Thymus (tissue), 11 donors: ENCODE data around the gene PNMA1. TPM values are rescaled to one million over a fixed set of nuclear protein-coding genes. Genes with fewer than 3 reads are reported as not detected.

ENCODE experiments used
- DNase-seq, 9 donors: peaks; one replicate each; pipeline ENCODE4 v3.0.0-alpha.2; 2013; ENCODE audit warnings: low spot score in 9 of 9, low read depth in 6 of 9, missing footprints in 1 of 9
- H3K27ac ChIP-seq, 2 donors: one replicate each; pipeline ENCODE4 v1.5.1; 2013; ENCODE audit warnings: control low read depth in 1 of 2, low read depth in 1 of 2, low read length in 1 of 2, mild to moderate bottlenecking in 1 of 2, moderate library complexity in 1 of 2
- H3K27me3 ChIP-seq, 2 donors: one replicate each; pipeline ENCODE4 v1.5.1; 2013; ENCODE audit warnings: low read length in 1 of 2; ENCODE audit not compliant: control insufficient read depth in 2 of 2, insufficient read depth in 1 of 2
- H3K36me3 ChIP-seq, 2 donors: one replicate each; pipeline ENCODE4 v1.5.1; 2013; ENCODE audit warnings: low read length in 1 of 2, mild to moderate bottlenecking in 1 of 2, moderate library complexity in 1 of 2; ENCODE audit not compliant: control insufficient read depth in 2 of 2, insufficient read depth in 2 of 2
- H3K4me1 ChIP-seq, 2 donors: one replicate each; pipeline ENCODE4 v1.5.1; 2013; ENCODE audit warnings: low read length in 2 of 2; ENCODE audit not compliant: control insufficient read depth in 2 of 2, insufficient read depth in 2 of 2
- H3K4me3 ChIP-seq, 2 donors: one replicate each; pipeline ENCODE4 v1.5.1; 2013; ENCODE audit warnings: low read length in 2 of 2, control low read depth in 1 of 2, mild to moderate bottlenecking in 1 of 2
- H3K9me3 ChIP-seq, 2 donors: one replicate each; pipeline ENCODE4 v1.5.1; 2013; ENCODE audit warnings: low read length in 1 of 2, mild to moderate bottlenecking in 1 of 2; ENCODE audit not compliant: control insufficient read depth in 2 of 2, insufficient read depth in 1 of 2
- WGBS: extraction: QIAGEN DNeasy Blood & Tissue Kit; methylation state at CpG from one replicate; pipeline ENCODE4 v1.1.7; 2013; 5-methylcytosine and 5-hydroxymethylcytosine counted together
- polyA plus RNA-seq: library from polyadenylated mRNA; stranded (reverse); fragments of 200-250 nt; gene quantifications from one replicate; pipeline ENCODE4 v1.2.3, GENCODE V29; 2013
- total RNA-seq: library from RNA; stranded (reverse); fragments of 120-200 nt; gene quantifications from one replicate; pipeline ENCODE4 v1.2.4, GENCODE V29; 2013
- donor health status: healthy.

Gene PNMA1
- total and polyA plus RNA-seq, 2 donors: 5.0 to 31.2 TPM

DNA sequence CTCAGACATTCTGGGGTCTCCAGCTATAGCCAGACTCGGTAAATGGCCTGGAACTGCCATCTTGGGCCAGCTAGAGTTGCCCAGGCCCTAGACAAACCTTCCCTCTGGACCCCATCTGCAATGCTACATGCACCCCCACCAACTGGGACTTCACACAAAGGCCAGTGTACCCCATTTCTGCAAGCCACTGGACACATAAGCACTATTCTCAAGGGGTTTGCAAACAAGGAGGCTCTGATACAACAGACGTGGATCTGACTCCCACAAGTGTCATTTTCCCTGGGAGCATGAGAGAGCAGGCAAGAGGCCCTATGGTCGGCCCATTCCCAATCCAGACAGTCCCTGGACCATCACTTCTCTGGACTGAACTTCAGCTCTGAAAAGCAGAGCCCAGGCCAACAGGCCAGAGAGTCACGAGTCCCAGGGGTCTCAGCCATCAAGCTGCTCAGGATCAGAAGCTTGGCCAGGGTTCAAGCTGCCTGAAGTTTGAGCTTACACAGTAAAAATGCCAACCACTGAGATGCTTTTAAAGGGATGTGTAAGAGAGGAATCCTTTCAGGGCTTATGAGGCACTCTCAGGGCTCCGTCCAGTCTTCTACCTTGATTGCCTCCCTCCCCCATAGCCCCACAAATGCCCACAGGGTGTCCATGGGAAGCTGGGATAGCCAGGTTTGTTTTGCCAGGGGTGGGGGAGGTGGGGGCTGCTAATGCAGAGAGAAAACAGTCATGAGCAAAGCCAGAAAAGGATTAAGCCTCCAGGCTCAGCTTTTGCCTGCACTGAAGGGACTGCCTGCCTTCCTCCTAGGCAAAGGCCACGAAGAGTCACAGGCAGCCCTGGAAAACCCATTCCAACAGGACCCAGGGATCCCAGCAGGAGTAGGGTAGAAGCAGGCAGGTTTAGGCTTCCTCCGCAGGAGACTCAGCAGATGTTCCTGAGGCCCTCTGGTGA lies 31.7 kb upstream of the PNMA1 start:
- peak overlapping the region in 1 of 2 donors; percentile 43 for H3K27ac ChIP-seq
- H3K9me3 ChIP-seq: no peaks in the 10 kb centered on the region
- H3K27me3 ChIP-seq: no peaks in the 10 kb centered on the region
- H3K4me3 ChIP-seq: no peak overlapping the region
- peaks cover 40 to 87% of the 10 kb centered on the region in 2 donors for H3K4me1 ChIP-seq
- 95% methylated on average over 7 of the region's 7 CpGs for WGBS
- no peak for DNase-seq
- H3K36me3 ChIP-seq: peaks cover 0 to 7% of the 10 kb centered on the region in 2 donors

DNA sequence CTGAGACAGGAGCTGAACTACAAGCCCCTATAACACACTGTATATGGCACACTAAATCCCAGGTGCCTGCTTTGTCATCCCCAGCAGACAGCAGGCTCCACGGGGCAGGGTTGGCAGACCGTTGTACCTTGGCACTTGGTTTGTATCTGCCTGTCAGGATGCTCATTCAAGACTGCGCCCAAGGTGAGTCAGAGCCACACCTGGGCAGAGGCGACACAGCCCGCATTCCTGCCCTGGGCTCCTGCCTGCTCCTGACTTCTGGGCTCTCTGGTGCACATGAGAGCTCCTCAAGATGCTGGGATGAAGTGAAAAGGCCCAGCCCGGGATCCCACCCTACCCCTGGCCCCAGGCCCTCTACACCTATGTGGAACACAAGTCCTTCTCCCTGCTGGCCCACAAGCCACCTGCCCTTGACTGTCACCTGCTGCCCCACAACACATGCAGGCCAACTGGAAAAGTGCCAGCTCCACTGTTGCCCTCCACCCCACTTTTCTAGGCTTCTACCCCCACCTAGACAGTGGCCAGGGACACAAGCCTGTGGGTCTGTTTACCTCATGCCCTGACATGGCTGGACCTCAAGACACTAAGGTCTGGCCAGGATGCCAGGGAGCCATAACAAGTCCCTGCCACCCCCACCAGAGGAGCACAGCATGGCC lies 30.8 kb upstream of the PNMA1 start:
- 69% methylated on average over 6 of the region's 6 CpGs for WGBS
- DNase-seq: no peak
- H3K27ac ChIP-seq: peak overlapping the region in 1 of 2 donors; percentile 95
- H3K4me3 ChIP-seq: no peak overlapping the region
- no peaks in the 10 kb centered on the region for H3K9me3 ChIP-seq
- H3K27me3 ChIP-seq: no peaks in the 10 kb centered on the region
- peaks cover 0 to 7% of the 10 kb centered on the region in 2 donors for H3K36me3 ChIP-seq
- peaks cover 40 to 87% of the 10 kb centered on the region in 2 donors for H3K4me1 ChIP-seq

DNA sequence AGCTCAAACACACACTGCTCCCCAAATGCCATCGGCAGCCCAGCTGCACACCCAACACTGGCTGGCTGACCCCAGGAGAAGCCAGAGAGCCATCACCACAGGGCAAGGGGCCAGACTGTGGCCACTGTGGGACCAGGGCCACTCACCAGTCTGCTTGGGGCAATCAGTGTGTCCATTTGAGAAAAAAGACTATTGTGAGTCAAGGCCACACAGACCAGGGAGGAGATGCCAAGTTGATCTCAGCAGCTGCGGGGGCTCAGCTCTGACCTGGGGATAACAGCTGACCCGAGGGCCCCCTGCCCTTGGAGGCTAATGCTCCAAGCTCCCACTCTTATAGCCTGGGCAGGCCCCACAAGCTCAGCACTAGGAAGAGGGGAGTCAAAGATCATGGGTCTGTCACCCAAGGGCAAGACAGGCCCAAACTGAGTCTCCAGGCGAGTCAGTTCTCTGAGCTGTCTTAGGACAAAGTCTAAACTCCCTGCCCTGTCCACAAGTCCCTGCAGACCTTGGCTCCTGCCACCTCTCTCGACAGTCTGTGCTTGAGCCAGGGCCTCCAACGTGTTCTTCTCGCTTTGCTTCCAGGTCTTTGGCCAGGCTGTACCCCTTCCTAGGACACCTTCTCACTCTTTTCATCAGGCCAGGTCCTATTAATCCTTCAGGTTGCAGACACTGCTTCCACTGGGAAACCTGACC lies 30.1 kb upstream of the PNMA1 start:
- Histone ChIP-seq H3K4me3 (peak overlapping the region in 1 of 2 donors; percentile 29), H3K4me1 (peaks cover 43 to 83% of the 10 kb centered on the region in 2 donors), H3K36me3 (peaks cover 6 to 13% of the 10 kb centered on the region in 2 donors), H3K27me3 (no peaks in the 10 kb centered on the region), H3K9me3 (no peaks in the 10 kb centered on the region), H3K27ac (peak overlapping the region; percentile 79 to 95)
- DNase-seq: peak in 1 of 9 donors; percentile 20
- WGBS: 66% methylated on average over 7 of the region's 7 CpGs

DNA sequence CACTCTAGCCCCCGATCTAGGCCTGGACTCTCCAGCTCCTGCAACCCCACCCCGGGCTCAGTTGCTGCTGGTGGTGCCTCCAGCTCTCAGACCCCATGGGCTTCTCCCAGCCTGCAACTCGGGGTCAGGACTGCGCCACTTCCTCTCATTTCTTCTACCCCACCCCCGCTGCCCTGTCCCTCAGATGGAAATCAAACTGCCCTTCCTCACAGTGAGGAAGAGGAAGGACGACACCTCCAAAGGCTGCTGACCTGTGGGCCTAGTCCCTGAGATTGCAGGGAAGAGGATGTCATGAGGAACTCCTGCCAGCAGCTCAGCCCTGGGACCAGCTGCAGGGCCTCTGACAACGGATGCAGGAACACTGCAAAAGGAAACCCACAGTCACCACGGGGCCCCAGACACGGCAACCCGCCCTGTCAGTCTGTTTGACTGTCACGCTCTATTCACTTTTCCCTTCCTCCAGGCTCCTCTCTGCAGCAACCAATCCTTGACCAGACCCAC lies 29.3 kb upstream of the PNMA1 start:
- H3K27ac ChIP-seq: peak overlapping the region; percentile 62 to 95
- 7% methylated on average over 11 of the region's 11 CpGs for WGBS
- peak in 6 of 9 donors; percentile 51 to 84 (median 67) for DNase-seq

DNA sequence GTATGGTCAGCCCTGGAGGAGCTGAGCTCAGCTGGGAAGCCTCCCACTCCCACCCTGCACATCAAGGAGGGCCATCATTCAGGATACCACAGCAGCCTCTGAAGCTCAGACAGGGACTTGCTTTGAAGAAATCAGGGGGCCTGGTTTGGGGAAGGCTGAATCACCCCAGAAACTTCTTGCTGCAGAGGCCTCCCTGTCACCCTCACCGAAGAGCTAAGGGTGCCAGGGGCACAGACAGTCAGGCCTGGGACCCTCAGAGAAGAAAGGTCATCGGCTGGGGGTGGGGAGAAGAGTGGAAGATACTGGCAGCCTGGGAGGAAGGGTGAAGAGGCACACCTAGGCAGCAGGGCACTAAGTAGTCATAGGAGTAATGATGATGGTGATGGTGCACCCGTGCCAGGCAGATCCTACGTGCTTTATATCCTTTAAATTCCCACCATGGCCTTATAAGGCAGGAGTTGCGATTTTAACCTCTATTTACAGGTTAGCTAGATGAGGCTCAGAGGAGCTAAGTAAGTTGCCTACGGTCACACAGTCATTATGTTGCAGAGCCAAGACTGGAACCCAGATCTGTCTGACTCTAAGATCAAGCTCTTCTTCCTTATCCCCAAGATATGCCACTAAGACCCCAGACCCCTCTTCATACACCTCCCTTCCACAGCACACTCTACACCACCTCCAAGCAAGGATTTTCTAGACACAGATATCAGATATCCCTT lies 28.5 kb upstream of the PNMA1 start:
- peak overlapping the region in 1 of 2 donors; percentile 29 for H3K4me3 ChIP-seq
- peaks cover 18 to 27% of the 10 kb centered on the region in 2 donors for H3K36me3 ChIP-seq
- H3K4me1 ChIP-seq: peaks cover 44 to 78% of the 10 kb centered on the region in 2 donors
- no peaks in the 10 kb centered on the region for H3K9me3 ChIP-seq
- H3K27me3 ChIP-seq: no peaks in the 10 kb centered on the region
- 71% methylated on average over 6 of the region's 6 CpGs for WGBS
- peak overlapping the region; percentile 86 to 95 for H3K27ac ChIP-seq
- no peak for DNase-seq

More for the DNA sequence above, 29.3 kb upstream of the PNMA1 start:
- Histone ChIP-seq H3K9me3 (no peaks in the 10 kb centered on the region), H3K27me3 (no peaks in the 10 kb centered on the region), H3K4me1 (peaks cover 44 to 80% of the 10 kb centered on the region in 2 donors), H3K4me3 (peak overlapping the region in 1 of 2 donors; percentile 29), H3K36me3 (peaks cover 14 to 22% of the 10 kb centered on the region in 2 donors)

DNA sequence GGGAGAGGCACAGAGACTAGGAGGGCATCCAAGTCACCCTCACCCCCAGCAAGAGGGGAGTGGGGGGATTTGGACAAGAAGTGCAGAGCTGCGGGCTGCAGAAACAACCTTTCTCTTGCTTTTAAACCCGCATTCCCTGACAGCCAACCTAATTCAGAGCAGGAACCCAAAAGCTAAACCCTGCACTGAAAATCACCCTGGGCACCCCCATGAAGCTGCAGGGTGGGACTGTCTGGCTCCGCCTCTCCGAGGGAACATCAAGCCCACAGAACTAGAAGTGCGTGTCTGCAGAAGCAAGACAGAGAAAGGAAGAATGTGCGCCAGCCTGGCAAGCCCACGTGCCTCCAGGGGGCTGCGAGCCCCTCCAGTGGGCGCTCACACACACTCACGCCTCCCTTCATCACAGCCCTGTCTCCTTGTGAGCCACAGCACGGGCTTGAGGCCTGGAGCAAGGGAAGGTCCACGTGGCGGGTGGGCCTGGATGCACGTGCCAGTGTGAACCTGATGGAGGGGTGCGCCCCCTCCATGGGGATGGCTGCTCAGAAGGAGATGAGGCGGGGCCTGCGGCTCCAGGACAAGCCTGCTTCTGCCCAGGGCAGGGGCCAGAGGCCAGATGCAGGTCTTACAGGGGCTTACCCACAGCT lies 27.8 kb upstream of the PNMA1 start:
- Histone ChIP-seq H3K27me3 (no peaks in the 10 kb centered on the region), H3K9me3 (no peaks in the 10 kb centered on the region), H3K4me1 (peaks cover 42 to 71% of the 10 kb centered on the region in 2 donors), H3K4me3 (peak overlapping the region; percentile 15 to 35), H3K27ac (peak overlapping the region; percentile 86 to 95), H3K36me3 (peaks cover 23 to 31% of the 10 kb centered on the region in 2 donors)
- DNase-seq: peak in 4 of 9 donors; percentile 51 to 78 (median 54)
- WGBS: 24% methylated on average over 17 of the region's 17 CpGs

DNA sequence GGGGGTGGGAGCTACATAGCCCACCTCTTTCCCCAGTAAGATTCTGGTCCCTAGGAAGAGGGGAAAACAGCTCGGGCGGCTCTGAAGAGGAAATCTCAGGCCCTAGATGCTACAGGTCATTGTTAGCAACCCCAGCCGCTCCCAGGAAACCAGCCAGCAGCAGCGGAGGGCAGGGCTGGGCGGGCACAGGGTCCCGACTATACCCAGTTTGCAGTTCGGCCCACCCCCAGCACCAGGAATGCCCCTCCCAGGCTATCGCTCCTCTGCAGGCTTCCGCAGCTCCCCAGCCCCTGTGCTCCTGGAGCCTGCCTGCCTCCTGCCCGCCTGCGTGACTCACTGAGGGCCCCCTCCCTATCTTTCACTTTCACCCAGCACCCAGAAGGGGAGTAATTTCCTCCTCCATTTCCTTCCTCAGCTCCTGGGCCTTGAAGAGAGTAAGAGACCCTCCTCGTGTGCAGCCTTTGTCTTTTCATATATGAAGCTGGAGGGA lies 27.2 kb upstream of the PNMA1 start:
- H3K9me3 ChIP-seq: no peaks in the 10 kb centered on the region
- peak in 4 of 9 donors; percentile 55 to 82 (median 62) for DNase-seq
- no peaks in the 10 kb centered on the region for H3K27me3 ChIP-seq
- peak overlapping the region; percentile 15 to 35 for H3K4me3 ChIP-seq
- H3K4me1 ChIP-seq: peaks cover 41 to 66% of the 10 kb centered on the region in 2 donors
- peaks cover 28 to 31% of the 10 kb centered on the region in 2 donors for H3K36me3 ChIP-seq
- WGBS: 3% methylated on average over 12 of the region's 12 CpGs
- H3K27ac ChIP-seq: peak overlapping the region; percentile 86 to 95
